ENCODE measurements around the gene CEP63.
"Not testable (repeated sequence)": the region's sequence is repeated elsewhere in the genome, so short reads cannot be mapped to it uniquely, and the experiment has no call there.

CEP63 gene

DNA sequence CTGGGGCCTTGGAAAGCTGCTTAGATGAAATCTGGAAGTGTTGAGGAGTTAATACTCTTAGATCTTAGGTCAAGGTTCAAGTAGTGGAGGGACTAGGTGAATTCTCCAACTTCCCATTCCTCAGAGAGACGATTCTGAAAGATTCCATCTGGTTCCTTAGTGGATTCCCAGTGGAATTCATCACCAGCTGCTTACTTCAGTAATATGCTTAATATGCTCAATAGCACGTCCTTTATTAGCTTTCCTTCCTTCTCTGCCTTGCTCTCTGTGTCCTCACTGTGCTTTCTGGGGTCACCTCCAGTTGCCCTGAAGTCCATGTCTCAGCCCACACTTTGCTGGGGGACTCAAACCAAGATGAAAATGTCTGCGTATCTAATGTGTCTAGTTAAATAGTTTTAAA, 31.0 kb downstream of the CEP63 start:
- no peak for DNase-seq (ENCODE audit: low spot score)

DNA sequence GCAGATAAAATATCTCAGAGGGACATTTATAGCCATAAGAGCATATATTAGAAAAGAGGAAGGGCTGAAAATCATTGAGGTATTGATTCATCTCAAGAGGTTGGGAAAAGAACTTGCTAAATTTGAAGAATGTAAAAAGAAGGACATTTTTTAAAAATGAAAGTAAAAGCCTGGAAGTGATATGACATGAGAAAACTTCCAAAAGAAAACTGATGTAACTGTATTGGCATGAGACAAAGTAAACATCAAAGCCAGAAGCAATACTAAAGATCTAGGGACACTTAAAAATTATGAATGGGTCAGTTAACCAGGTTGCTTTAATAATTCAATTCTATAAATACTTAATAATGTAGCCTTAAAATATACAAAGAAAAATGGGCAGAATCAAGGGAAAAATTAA, 31.9 kb downstream of the CEP63 start:
- DNase-seq (ENCODE audit: low spot score), result peak; percentile 16

GRCh38 chr3:134522541-134522940, 36.7 kb downstream of the CEP63 start:
- no peak for DNase-seq (ENCODE audit: low spot score)

- DNase-seq (ENCODE audit: low spot score), result no peak
These were observed 39.4 kb downstream of the CEP63 start for GRCh38 chr3:134525293-134525692.

DNA sequence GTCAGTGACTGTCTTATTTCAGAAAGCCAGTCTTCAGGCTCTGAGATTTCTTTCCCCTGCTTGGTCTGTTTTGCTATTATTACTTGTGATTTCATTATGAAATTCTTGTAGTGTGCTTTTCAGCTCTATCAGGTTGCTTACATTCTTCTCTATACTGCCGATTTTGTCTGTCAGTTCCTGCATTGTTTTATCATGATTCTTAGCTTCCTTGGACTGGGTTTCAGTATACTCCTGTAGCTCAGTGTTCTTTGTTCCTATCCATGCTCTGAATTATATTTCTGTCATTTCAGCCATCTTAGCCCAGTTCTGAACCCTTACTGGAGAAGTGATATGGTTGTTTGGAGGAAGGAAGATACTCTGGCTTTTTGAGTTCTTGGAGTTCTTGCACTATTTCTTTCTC, 40.5 kb downstream of the CEP63 start:
- no peak for DNase-seq (ENCODE audit: low spot score)

GRCh38 chr3:134527037-134527436, 41.2 kb downstream of the CEP63 start:
- DNase-seq (ENCODE audit: low spot score), result no peak

DNA sequence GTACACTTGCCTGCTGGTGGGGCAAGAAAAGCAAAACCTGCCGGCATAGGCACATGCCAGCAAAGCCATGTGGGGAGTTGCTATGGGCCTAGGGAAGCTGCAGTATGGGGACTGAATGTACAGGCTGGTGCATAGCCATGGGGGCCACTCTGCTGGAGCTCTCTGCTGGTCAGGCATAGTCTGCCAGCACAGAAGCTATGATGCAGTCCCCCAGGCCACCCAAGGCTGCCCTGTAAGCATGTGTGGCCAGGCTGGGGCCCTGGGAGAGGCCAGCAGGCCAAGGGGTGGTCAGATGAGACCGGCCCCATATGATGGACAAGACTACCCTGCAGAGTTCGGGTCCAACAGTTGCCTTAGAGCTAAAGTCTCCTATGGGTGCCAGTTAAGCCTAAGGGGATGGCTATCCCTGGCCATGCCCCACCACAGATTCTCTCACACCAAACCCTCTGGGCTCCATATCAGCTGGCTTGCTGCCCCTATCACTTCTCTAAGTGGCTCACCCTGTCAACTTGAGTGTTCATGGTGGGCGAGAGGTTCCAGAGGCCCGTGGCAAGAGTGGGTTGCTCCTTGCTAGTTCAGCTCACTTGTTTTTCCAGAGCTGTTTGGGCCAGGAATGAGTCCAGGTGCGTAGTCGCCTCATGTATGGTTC, 41.8 kb downstream of the CEP63 start:
- no peak for DNase-seq (ENCODE audit: low spot score)

DNA sequence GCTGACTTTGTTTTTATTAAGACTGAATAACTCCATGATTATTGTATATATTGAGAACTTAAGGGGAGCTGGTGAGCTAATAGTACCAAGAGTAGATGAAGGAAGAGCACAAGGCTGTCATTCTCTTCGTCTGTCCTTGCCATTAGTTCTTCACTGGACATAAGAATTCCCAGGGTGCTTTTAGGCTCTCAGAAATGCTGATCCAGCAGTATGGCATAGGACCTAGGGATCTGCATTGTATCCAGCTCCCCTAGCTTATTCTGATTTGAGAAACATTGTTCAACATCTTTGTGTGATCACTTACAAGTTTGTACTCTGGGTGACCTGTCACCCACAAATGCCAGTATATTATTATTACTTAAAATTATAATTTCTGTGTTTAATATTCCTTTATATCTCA, 47.6 kb downstream of the CEP63 start:
- DNase-seq (ENCODE audit: low spot score), result no peak

- no peak for DNase-seq (ENCODE audit: low spot score)
These were observed 49.5 kb downstream of the CEP63 start for GRCh38 chr3:134535186-134535970.

GRCh38 chr3:134536781-134537180, 50.9 kb downstream of the CEP63 start:
- DNase-seq (ENCODE audit: low spot score), result no peak

DNA sequence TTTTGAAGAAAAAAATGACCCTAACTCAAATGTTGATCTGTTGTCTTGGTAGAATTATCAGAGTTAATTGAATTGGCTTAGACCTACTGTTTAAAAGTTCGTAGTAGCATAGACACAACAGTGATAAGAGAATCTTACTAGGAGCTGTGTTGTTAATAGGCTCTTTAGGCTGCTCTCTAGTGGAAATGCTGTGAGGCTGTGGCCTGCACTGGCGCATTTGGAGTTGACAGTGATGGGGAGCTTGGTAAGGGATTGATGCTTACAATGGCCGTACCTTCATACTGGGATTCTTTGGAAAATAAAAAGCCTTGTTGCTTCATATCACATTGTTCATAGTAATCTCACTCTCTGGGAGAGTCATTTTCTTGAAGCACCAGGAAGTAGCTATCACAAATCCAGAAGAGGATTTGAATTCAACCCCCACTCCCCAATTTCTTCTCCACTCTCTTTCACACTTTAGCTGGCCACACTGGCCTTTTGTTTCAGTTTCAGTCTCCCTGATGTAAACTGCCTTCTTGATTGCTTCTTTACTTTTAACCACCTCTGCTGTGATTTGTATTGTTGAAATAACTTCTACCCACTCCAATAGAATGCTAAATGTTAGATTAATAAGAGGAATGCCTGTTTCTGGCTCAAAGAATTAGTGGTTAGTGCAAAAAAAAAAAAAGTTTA, 56.6 kb downstream of the CEP63 start:
- DNase-seq (ENCODE audit: low spot score), result no peak

DNA sequence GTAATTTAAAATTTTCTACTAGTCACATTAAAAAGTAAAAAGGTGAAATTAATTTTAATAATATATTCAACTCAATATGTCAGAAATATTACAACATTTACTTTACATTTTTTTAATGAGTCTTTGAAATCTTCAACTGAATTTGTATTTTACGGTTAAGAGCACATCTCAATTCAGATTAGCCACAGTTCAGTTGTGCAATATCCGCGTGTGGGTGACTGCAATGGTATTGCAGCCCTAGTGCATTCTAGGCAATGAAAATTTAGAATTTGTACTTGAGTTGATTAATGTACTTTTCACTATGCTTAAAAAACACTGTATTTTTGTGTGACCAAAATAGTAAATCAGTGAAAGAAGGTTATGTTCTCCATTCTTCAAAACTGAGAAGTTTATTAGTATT, 57.3 kb downstream of the CEP63 start:
- no peak for DNase-seq (ENCODE audit: low spot score)

GRCh38 chr3:134544316-134544715, 58.5 kb downstream of the CEP63 start:
- DNase-seq (ENCODE audit: low spot score), result no peak

- not testable (repeated sequence) for DNase-seq (ENCODE audit: low spot score)
These were observed 58.9 kb downstream of the CEP63 start for GRCh38 chr3:134544783-134545182.

DNA sequence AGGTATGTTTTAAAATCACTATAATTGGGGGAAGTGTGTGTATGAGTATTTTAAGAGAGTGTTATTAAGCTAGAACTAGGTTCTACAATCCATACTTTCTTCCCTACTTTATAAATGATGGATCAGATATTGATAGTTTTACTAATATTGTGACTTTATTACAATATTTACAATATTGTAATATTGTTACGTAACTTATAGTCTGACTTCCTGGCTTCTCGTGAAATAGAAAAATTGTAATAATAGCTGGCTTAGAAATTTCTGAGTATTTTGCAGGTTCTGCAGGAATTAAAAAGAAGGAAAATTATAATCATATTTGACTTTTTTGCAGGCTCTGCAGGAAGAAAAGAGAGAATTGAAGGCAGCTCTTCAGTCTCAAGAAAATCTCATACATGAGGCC, 60.0 kb downstream of the CEP63 start:
- DNase-seq (ENCODE audit: low spot score), result no peak

DNA sequence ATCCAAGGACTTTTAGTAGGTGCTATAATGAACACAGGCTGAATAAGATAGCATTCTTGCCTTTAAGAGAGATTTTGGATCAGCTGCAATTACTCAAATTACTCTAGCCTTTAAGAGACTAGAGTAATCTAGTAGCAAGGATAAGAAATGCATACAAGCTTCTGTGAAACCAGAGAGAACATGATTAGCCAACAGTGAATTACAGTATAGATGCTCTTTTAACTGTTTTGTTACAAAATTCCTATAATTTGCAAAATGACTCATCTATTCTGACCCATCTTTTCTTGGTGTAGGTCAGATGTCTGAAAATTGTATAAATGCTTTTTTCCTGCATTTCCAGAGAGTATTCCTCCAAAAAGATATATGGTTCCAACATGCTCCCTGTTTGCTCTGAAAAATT, 66.9 kb downstream of the CEP63 start:
- no peak for DNase-seq (ENCODE audit: low spot score)

GRCh38 chr3:134559591-134559990, 73.7 kb downstream of the CEP63 start:
- DNase-seq (ENCODE audit: low spot score), result no peak

GRCh38 chr3:134562055-134562454, 76.2 kb downstream of the CEP63 start:
- no peak for DNase-seq (ENCODE audit: low spot score)

DNA sequence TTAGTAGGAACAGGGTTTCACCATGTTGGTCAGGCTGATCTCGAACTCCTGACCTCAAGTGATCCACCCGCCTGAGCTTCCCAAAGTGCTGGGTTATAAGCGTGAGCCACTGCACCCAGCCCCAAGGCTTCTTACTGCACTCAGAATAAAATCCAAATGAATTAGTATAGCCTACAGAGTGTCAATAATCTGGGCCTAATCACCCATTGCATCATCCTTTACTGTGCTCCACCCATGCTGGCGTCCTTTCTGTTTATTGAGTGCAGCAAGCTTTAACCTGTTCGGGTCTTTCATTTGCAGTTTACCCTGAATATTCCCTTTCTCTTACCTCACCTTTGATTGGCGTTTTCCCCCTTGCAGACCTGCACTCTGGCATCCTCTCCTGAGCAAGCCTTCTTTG, 77.7 kb downstream of the CEP63 start:
- DNase-seq (ENCODE audit: low spot score), result no peak

GRCh38 chr3:134564991-134565390, 79.1 kb downstream of the CEP63 start:
- DNase-seq (ENCODE audit: low spot score), result no peak

- no peak for DNase-seq (ENCODE audit: low spot score)
These were observed 81.7 kb downstream of the CEP63 start for GRCh38 chr3:134567605-134568004.

GRCh38 chr3:134568790-134569189, 82.9 kb downstream of the CEP63 start:
- DNase-seq (ENCODE audit: low spot score), result no peak

DNA sequence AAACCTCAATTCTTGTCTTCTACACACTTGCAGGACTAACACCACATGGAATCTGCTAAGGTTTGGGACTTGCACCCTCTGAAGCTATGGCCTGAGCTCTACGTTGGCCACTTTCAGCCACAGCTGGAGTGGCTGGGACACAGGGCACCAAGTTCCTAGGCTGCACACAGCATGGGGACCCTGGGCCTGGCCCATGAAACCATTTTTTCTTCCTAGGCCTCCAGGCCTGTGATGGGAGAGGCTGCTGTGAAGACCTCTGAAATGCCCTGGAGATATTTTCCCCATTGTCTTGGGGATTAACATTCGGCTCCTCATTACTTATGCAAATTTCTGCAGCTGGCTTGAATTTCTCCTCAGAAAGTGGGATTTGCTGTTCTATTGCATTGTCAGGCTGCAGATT, 84.0 kb downstream of the CEP63 start:
- DNase-seq (ENCODE audit: low spot score), result not testable (repeated sequence)

All from AG20443 (cell line).